Neuronal stem cell (in vitro differentiated cells): Measurements from ENCODE around the gene COL5A1.

Experiments used
- DNase-seq: peaks from one replicate; pipeline ENCODE4 v3.0.0-alpha.2; 2013; ENCODE audit warnings: low spot score
- H2AFZ ChIP-seq: one replicate; pipeline ENCODE4 v1.6.1; 2013; ENCODE audit warnings: mild to moderate bottlenecking, low read length, inconsistent platforms
- H2AK5ac ChIP-seq: 2 replicates; pipeline ENCODE4 v1.6.1; 2013; ENCODE audit warnings: low read depth, mild to moderate bottlenecking, inconsistent platforms, low read length, moderate library complexity, mixed read lengths
- H2BK120ac ChIP-seq: 2 replicates; pipeline ENCODE4 v1.6.1; 2013; ENCODE audit warnings: low read depth, mild to moderate bottlenecking, inconsistent platforms, low read length, moderate library complexity, mixed read lengths
- H2BK12ac ChIP-seq: one replicate; pipeline ENCODE4 v1.6.1; 2013; ENCODE audit warnings: low read length, inconsistent platforms
- H2BK15ac ChIP-seq: 2 replicates; pipeline ENCODE4 v1.6.1; 2013; ENCODE audit warnings: mild to moderate bottlenecking, low read length, inconsistent platforms, mixed read lengths
- H2BK5ac ChIP-seq: one replicate; pipeline ENCODE4 v1.6.1; 2013; ENCODE audit warnings: inconsistent platforms, mild to moderate bottlenecking, low read length, moderate library complexity
- H3K14ac ChIP-seq: one replicate; pipeline ENCODE4 v1.6.1; 2013; ENCODE audit warnings: low read length, inconsistent platforms
- H3K18ac ChIP-seq: 2 replicates; pipeline ENCODE4 v1.6.1; 2013; ENCODE audit warnings: low read length, inconsistent platforms
- H3K23ac ChIP-seq: 2 replicates; pipeline ENCODE4 v1.6.1; 2013; ENCODE audit warnings: low read depth, mild to moderate bottlenecking, mixed read lengths, low read length, inconsistent platforms; ENCODE audit not compliant: poor library complexity
- H3K27ac ChIP-seq: replicated peaks from 3 replicates; pipeline ENCODE4 v1.5.1; 2013; ENCODE audit warnings: low read length, inconsistent platforms
- H3K27me3 ChIP-seq, 3 experiments: 2 replicates each; pipeline ENCODE4 v1.6.1; 2013; ENCODE audit warnings: low read length in 3 of 3, mild to moderate bottlenecking in 2 of 3, inconsistent platforms in 1 of 3, low read depth in 1 of 3, mixed read lengths in 1 of 3, moderate library complexity in 1 of 3; ENCODE audit not compliant: control insufficient read depth in 3 of 3, insufficient read depth in 3 of 3
- H3K36me3 ChIP-seq, 2 donors: replicated peaks in 1 of 2; 2 replicates each; pipeline ENCODE4 v1.6.1; 2013; ENCODE audit warnings: low read length in 2 of 2; ENCODE audit not compliant: control insufficient read depth in 2 of 2, insufficient read depth in 2 of 2
- H3K4ac ChIP-seq: 2 replicates; pipeline ENCODE4 v1.6.1; 2013; ENCODE audit warnings: inconsistent platforms, mild to moderate bottlenecking, low read length, moderate library complexity
- H3K4me1 ChIP-seq, 2 donors: 1 replicate in 1 of 2; 2 replicates in 1 of 2; pipeline ENCODE4 v1.6.1; 2013; ENCODE audit warnings: low read length in 2 of 2, low read depth in 1 of 2; ENCODE audit not compliant: control insufficient read depth in 2 of 2, insufficient read depth in 1 of 2
- H3K4me2 ChIP-seq: one replicate; pipeline ENCODE4 v1.6.1; 2013; ENCODE audit warnings: mild to moderate bottlenecking, low read length, inconsistent platforms; ENCODE audit not compliant: insufficient read depth, poor library complexity, severe bottlenecking
- H3K4me3 ChIP-seq, 2 donors: 2 replicates each; pipeline ENCODE4 v1.5.1; 2013; ENCODE audit warnings: low read length in 2 of 2, mild to moderate bottlenecking in 2 of 2, inconsistent platforms in 1 of 2, moderate library complexity in 1 of 2
- H3K79me1 ChIP-seq: one replicate; pipeline ENCODE4 v1.6.1; 2013; ENCODE audit warnings: low read depth, mild to moderate bottlenecking, inconsistent platforms, low read length, moderate library complexity
- H3K9ac ChIP-seq: one replicate; pipeline ENCODE4 v1.6.1; 2013; ENCODE audit warnings: mild to moderate bottlenecking, low read depth, low read length, inconsistent platforms; ENCODE audit not compliant: poor library complexity
- H3K9me3 ChIP-seq, 2 donors: replicated peaks in 1 of 2; 2 replicates each; pipeline versions ENCODE3 to v1.6.1; 2013; ENCODE audit warnings: low read length in 2 of 2, mild to moderate bottlenecking in 2 of 2, inconsistent platforms in 1 of 2, low read depth in 1 of 2, mixed read lengths in 1 of 2, moderate library complexity in 1 of 2; ENCODE audit not compliant: control insufficient read depth in 2 of 2, insufficient read depth in 1 of 2
- H4K8ac ChIP-seq: one replicate; pipeline ENCODE4 v1.6.1; 2013; ENCODE audit warnings: low read depth, mild to moderate bottlenecking, inconsistent platforms, low read length, moderate library complexity
- H4K91ac ChIP-seq: one replicate; pipeline ENCODE4 v1.6.1; 2013; ENCODE audit warnings: low read length, low read depth, mild to moderate bottlenecking, inconsistent platforms; ENCODE audit not compliant: poor library complexity
- WGBS, 2 donors: extraction: QIAGEN DNeasy Blood & Tissue Kit; methylation state at CpG; one replicate each; pipeline ENCODE4 v1.1.7; 2013; ENCODE audit warnings: missing lambda C conversion rate in 2 of 2, mixed read lengths in 1 of 2; ENCODE audit not compliant: insufficient read length in 2 of 2, insufficient replicate concordance in 1 of 2; ENCODE audit errors: extremely low coverage in 2 of 2; 5-methylcytosine and 5-hydroxymethylcytosine counted together

Gene COL5A1

DNA sequence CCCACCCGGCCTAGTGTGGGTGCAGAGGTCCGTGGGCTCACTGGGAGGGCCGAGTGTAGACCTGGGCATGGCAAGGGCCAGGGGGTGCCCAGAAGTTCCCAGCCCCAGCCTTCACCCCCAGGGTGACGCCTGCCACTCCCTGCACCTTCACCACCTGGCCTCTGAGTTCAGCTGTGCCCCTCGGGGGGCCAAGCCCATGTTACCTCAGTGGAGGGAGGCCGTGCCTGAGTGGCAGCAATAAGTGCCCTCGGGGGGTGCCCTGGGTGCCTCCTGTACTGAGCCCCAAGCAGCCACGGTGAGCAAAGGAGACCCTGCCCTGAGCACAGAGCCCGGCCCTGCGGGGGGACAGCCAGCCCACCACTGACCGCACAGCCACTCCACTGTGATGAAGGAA is 228.7 kb downstream of the COL5A1 start:
- no peak overlapping the region for H2AFZ ChIP-seq
- peak overlapping the region; percentile 65 for H4K8ac ChIP-seq
- no peak overlapping the region for H3K23ac ChIP-seq
- H2BK12ac ChIP-seq: no peak overlapping the region
- H3K9ac ChIP-seq: peak overlapping the region; percentile 4
- no peaks in the 10 kb centered on the region for H3K27me3 ChIP-seq
- H3K79me1 ChIP-seq: no peaks in the 10 kb centered on the region
- H3K4me3 ChIP-seq: no peak overlapping the region
- no peak overlapping the region for H3K4me2 ChIP-seq
- no peak overlapping the region for H3K27ac ChIP-seq
- peak overlapping the region; percentile 49 for H2BK5ac ChIP-seq
- H3K36me3 ChIP-seq: no peaks in the 10 kb centered on the region
- peak overlapping the region; percentile 83 for H3K18ac ChIP-seq
- H4K91ac ChIP-seq: no peak overlapping the region
- no peak overlapping the region for H3K4ac ChIP-seq
- H2BK120ac ChIP-seq: no peak overlapping the region
- DNase-seq: no peak
- H3K9me3 ChIP-seq: peaks cover 0 to 2% of the 10 kb centered on the region in 2 donors
- H3K14ac ChIP-seq: peak overlapping the region; percentile 56
- H3K4me1 ChIP-seq: no peaks in the 10 kb centered on the region
- H2BK15ac ChIP-seq: peak overlapping the region; percentile 67
- WGBS, 2 donors: no CpG with 5 or more reads among the region's 11 CpGs
- H2AK5ac ChIP-seq: peak overlapping the region; percentile 89

GRCh38 chr9:134870746-134871662 is 229.4 kb downstream of the COL5A1 start:
- Histone ChIP-seq H3K36me3 (no peaks in the 10 kb centered on the region), H2BK120ac (no peak overlapping the region), H2AFZ (no peak overlapping the region), H2BK15ac (no peak overlapping the region), H3K23ac (no peak overlapping the region), H2BK5ac (peak overlapping the region; percentile 49), H3K14ac (no peak overlapping the region), H3K9ac (no peak overlapping the region), H3K4me3 (no peak overlapping the region), H2AK5ac (peak overlapping the region; percentile 24), H3K27ac (no peak overlapping the region), H3K79me1 (no peaks in the 10 kb centered on the region), H3K18ac (peak overlapping the region; percentile 83), H2BK12ac (no peak overlapping the region), H3K4ac (no peak overlapping the region), H3K9me3 (peaks cover 0 to 2% of the 10 kb centered on the region in 2 donors), H3K4me1 (no peaks in the 10 kb centered on the region), H3K27me3 (no peaks in the 10 kb centered on the region), H3K4me2 (no peak overlapping the region), H4K91ac (no peak overlapping the region), H4K8ac (no peak overlapping the region)
- no CpG with 5 or more reads among the region's 30 CpGs for WGBS, 2 donors
- DNase-seq: no peak

GRCh38 chr9:134871697-134872340 is 230.2 kb downstream of the COL5A1 start:
- no peak overlapping the region for H2BK5ac ChIP-seq
- no peak for DNase-seq
- H3K9me3 ChIP-seq: peaks cover 0 to 2% of the 10 kb centered on the region in 2 donors
- H2AK5ac ChIP-seq: peak overlapping the region; percentile 24
- WGBS, 2 donors: no CpG with 5 or more reads among the region's 16 CpGs
- H3K14ac ChIP-seq: no peak overlapping the region
- H3K36me3 ChIP-seq: no peaks in the 10 kb centered on the region
- H3K4me2 ChIP-seq: no peak overlapping the region
- H4K8ac ChIP-seq: no peak overlapping the region
- no peaks in the 10 kb centered on the region for H3K27me3 ChIP-seq
- no peak overlapping the region for H3K27ac ChIP-seq
- H2BK15ac ChIP-seq: no peak overlapping the region
- no peak overlapping the region for H2BK120ac ChIP-seq
- no peak overlapping the region for H2BK12ac ChIP-seq
- no peak overlapping the region for H3K4ac ChIP-seq
- no peaks in the 10 kb centered on the region for H3K4me1 ChIP-seq
- no peak overlapping the region for H2AFZ ChIP-seq
- H3K79me1 ChIP-seq: no peaks in the 10 kb centered on the region
- H3K23ac ChIP-seq: no peak overlapping the region
- H3K9ac ChIP-seq: no peak overlapping the region
- H3K18ac ChIP-seq: no peak overlapping the region
- H4K91ac ChIP-seq: no peak overlapping the region
- no peak overlapping the region for H3K4me3 ChIP-seq
